ENCODE results near the gene ADGRV1. TPM values are rescaled to one million over a fixed set of nuclear protein-coding genes. Genes with fewer than 3 reads are reported as not detected.

Gene ADGRV1
- total and polyA plus RNA-seq, 7 donors: 0.05 to 0.83 (median 0.11) TPM; not detected in 1

GRCh38 chr5:90626493-90626892 is 67.9 kb downstream of the ADGRV1 start:
- ATAC-seq: no peak
- no peak for DNase-seq
- no peaks in the 10 kb centered on the region for H3K36me3 ChIP-seq (ENCODE audit: insufficient read depth in 1 of 2, low read depth in 1 of 2)
- 59 to 77% (median 69%) methylated on average over 2 of the region's 2 CpGs for WGBS, 3 donors
- no peak for TF ChIP-seq CTCF (IDR thresholded peaks at IDR 0.05)
- intact Hi-C loops (cut with DNase I): no loop called here
- no peaks in the 10 kb centered on the region for H3K9me3 ChIP-seq
- H3K4me3 ChIP-seq: no peak overlapping the region
- H3K27ac ChIP-seq: no peak overlapping the region
- no peaks in the 10 kb centered on the region for H3K27me3 ChIP-seq (ENCODE audit: insufficient read depth in 3 of 3, low read length in 2 of 3)
- no peaks in the 10 kb centered on the region for H3K4me1 ChIP-seq

- ATAC-seq: no peak
- TF ChIP-seq CTCF (IDR thresholded peaks at IDR 0.05): no peak
- no peaks in the 10 kb centered on the region for H3K4me1 ChIP-seq
- H3K36me3 ChIP-seq (ENCODE audit: insufficient read depth in 1 of 2, low read depth in 1 of 2): no peaks in the 10 kb centered on the region
- 88 to 91% (median 90%) methylated on average over 6 of the region's 6 CpGs for WGBS, 3 donors
- no peaks in the 10 kb centered on the region for H3K27me3 ChIP-seq (ENCODE audit: insufficient read depth in 3 of 3, low read length in 2 of 3)
- H3K9me3 ChIP-seq: no peaks in the 10 kb centered on the region
- no peak overlapping the region for H3K27ac ChIP-seq
- no peak for DNase-seq
- H3K4me3 ChIP-seq: no peak overlapping the region
- intact Hi-C loops (cut with DNase I): no loop called here
These were observed 69.9 kb downstream of the ADGRV1 start for GRCh38 chr5:90628492-90628891.

DNA sequence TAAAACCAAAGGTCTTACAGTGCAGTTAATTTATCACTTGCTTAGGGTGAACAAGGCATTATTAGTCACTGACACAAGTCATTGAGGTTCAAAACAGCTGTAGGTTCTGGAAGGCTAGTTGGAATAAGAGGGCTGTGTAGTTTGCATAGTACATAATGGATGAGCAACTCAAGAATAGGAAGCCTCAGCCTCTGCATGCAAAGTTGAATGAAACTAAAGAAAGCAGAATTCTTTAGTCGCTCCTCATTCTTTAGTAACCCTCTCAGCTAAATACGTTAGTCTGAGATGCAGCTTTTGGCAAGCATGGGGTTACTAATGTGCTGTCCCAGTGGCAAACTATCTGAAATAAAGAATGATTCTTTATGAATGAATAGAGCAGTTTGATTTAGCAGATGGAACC is 74.2 kb downstream of the ADGRV1 start:
- no peak for DNase-seq
- H3K27me3 ChIP-seq (ENCODE audit: insufficient read depth in 3 of 3, low read length in 2 of 3): peaks cover 0 to 4% (median 0%) of the 10 kb centered on the region in 3 donors
- 62 to 82% (median 66%) methylated on average over 2 of the region's 2 CpGs for WGBS, 3 donors
- H3K4me3 ChIP-seq: no peak overlapping the region
- no peaks in the 10 kb centered on the region for H3K36me3 ChIP-seq (ENCODE audit: insufficient read depth in 1 of 2, low read depth in 1 of 2)
- no peaks in the 10 kb centered on the region for H3K9me3 ChIP-seq
- H3K27ac ChIP-seq: no peak overlapping the region
- H3K4me1 ChIP-seq: no peaks in the 10 kb centered on the region
- intact Hi-C loops (cut with DNase I): no loop called here
- no peak for ATAC-seq
- no peak for TF ChIP-seq CTCF (IDR thresholded peaks at IDR 0.05)

GRCh38 chr5:90636948-90637347 is 78.4 kb downstream of the ADGRV1 start:
- 0 to 45% (median 38%) methylated on average over 1 of the region's 1 CpG for WGBS, 3 donors
- no peaks in the 10 kb centered on the region for H3K4me1 ChIP-seq
- H3K36me3 ChIP-seq (ENCODE audit: insufficient read depth in 1 of 2, low read depth in 1 of 2): no peaks in the 10 kb centered on the region
- ATAC-seq (no peak), DNase-seq (no peak)
- H3K27ac ChIP-seq: no peak overlapping the region
- peaks cover 0 to 4% (median 0%) of the 10 kb centered on the region in 3 donors for H3K27me3 ChIP-seq (ENCODE audit: insufficient read depth in 3 of 3, low read length in 2 of 3)
- H3K9me3 ChIP-seq: no peaks in the 10 kb centered on the region
- intact Hi-C loops (cut with DNase I): no loop called here
- no peak for TF ChIP-seq CTCF (IDR thresholded peaks at IDR 0.05)
- no peak overlapping the region for H3K4me3 ChIP-seq

GRCh38 chr5:90637731-90638130 is 79.1 kb downstream of the ADGRV1 start:
- no peak for TF ChIP-seq CTCF (IDR thresholded peaks at IDR 0.05)
- ATAC-seq: no peak
- Histone ChIP-seq H3K4me3 (no peak overlapping the region), H3K27ac (no peak overlapping the region), H3K36me3 (ENCODE audit: insufficient read depth in 1 of 2, low read depth in 1 of 2) (no peaks in the 10 kb centered on the region), H3K4me1 (no peaks in the 10 kb centered on the region), H3K9me3 (no peaks in the 10 kb centered on the region), H3K27me3 (ENCODE audit: insufficient read depth in 3 of 3, low read length in 2 of 3) (peaks cover 0 to 4% (median 0%) of the 10 kb centered on the region in 3 donors)
- intact Hi-C loops (cut with DNase I): no loop called here
- no peak for DNase-seq
- 76 to 81% (median 77%) methylated on average over 3 of the region's 3 CpGs for WGBS, 3 donors
